H9 (cell line): ENCODE results near the gene RELL1. TPM values are rescaled to one million over a fixed set of nuclear protein-coding genes. Genes with fewer than 3 reads are reported as not detected.

Source experiments
- DNase-seq: peaks from one replicate; pipeline ENCODE4 v3.0.0-alpha.2; 2017
- H2AFZ ChIP-seq: one replicate; pipeline ENCODE4 v1.6.1; 2013; ENCODE audit warnings: mild to moderate bottlenecking, low read length, control low read depth, moderate library complexity
- H2AK5ac ChIP-seq: 2 replicates; pipeline ENCODE4 v1.6.1; 2013; ENCODE audit warnings: low read length, control low read depth, mixed read lengths; ENCODE audit not compliant: insufficient read length
- H2BK120ac ChIP-seq: one replicate; pipeline ENCODE4 v1.6.1; 2013; ENCODE audit warnings: low read depth, mild to moderate bottlenecking, low read length, control low read depth, inconsistent platforms; ENCODE audit not compliant: poor library complexity, severe bottlenecking
- H2BK12ac ChIP-seq: 2 replicates; pipeline ENCODE4 v1.6.1; 2013; ENCODE audit warnings: low read length, control low read depth, mixed read lengths, low read depth; ENCODE audit not compliant: insufficient read length
- H2BK15ac ChIP-seq: 2 replicates; pipeline ENCODE4 v1.6.1; 2013; ENCODE audit warnings: low read depth, low read length, control low read depth
- H2BK20ac ChIP-seq: one replicate; pipeline ENCODE4 v1.6.1; 2013; ENCODE audit warnings: low read depth, mild to moderate bottlenecking, low read length, control low read depth, inconsistent platforms; ENCODE audit not compliant: poor library complexity, severe bottlenecking
- H2BK5ac ChIP-seq: 2 replicates; pipeline ENCODE4 v1.6.1; 2013; ENCODE audit warnings: low read length, control low read depth, mixed read lengths; ENCODE audit not compliant: insufficient read length
- H3K14ac ChIP-seq: 2 replicates; pipeline ENCODE4 v1.6.1; 2013; ENCODE audit warnings: low read length, control low read depth; ENCODE audit not compliant: insufficient read depth
- H3K18ac ChIP-seq: 2 replicates; pipeline ENCODE4 v1.6.1; 2013; ENCODE audit warnings: low read depth, mild to moderate bottlenecking, mixed read lengths, low read length, control low read depth; ENCODE audit not compliant: insufficient read length
- H3K23ac ChIP-seq: 2 replicates; pipeline ENCODE4 v1.6.1; 2013; ENCODE audit warnings: low read length, control low read depth, mixed read lengths, low read depth; ENCODE audit not compliant: insufficient read length
- H3K23me2 ChIP-seq: 2 replicates; pipeline ENCODE4 v1.6.1; 2013; ENCODE audit warnings: low read depth, mild to moderate bottlenecking, mixed read lengths, low read length, control low read depth; ENCODE audit not compliant: insufficient read length, poor library complexity, severe bottlenecking
- H3K27ac ChIP-seq: 2 replicates; pipeline ENCODE4 v1.5.1; 2013; ENCODE audit warnings: low read length, control low read depth, mixed read lengths, low read depth; ENCODE audit not compliant: insufficient read length
- H3K27me3 ChIP-seq: 2 replicates; pipeline ENCODE4 v1.6.1; 2013; ENCODE audit warnings: low read length, control low read depth, inconsistent platforms; ENCODE audit not compliant: insufficient read depth
- H3K4ac ChIP-seq: 2 replicates; pipeline ENCODE4 v1.6.1; 2013; ENCODE audit warnings: low read depth, mild to moderate bottlenecking, control low read depth, inconsistent platforms, low read length, moderate library complexity
- H3K4me1 ChIP-seq: 2 replicates; pipeline ENCODE4 v1.6.1; 2013; ENCODE audit warnings: low read length, control low read depth, inconsistent platforms; ENCODE audit not compliant: insufficient read depth
- H3K4me2 ChIP-seq: 2 replicates; pipeline ENCODE4 v1.6.1; 2013; ENCODE audit warnings: low read length, control low read depth, mixed read lengths; ENCODE audit not compliant: insufficient read length, insufficient read depth
- H3K56ac ChIP-seq: 2 replicates; pipeline ENCODE4 v1.6.1; 2013; ENCODE audit warnings: low read depth, mild to moderate bottlenecking, mixed read lengths, low read length, control low read depth; ENCODE audit not compliant: insufficient read length
- H3K79me1 ChIP-seq: 2 replicates; pipeline ENCODE4 v1.6.1; 2013; ENCODE audit warnings: low read depth, mild to moderate bottlenecking, moderate library complexity, low read length, control low read depth, inconsistent platforms; ENCODE audit not compliant: insufficient read depth, poor library complexity, severe bottlenecking
- H3K79me2 ChIP-seq: 2 replicates; pipeline ENCODE4 v1.6.1; 2013; ENCODE audit warnings: low read length, control low read depth, inconsistent platforms; ENCODE audit not compliant: insufficient read depth
- H3K9ac ChIP-seq: 2 replicates; pipeline ENCODE4 v1.6.1; 2013; ENCODE audit warnings: low read length, control low read depth, mixed read lengths; ENCODE audit not compliant: insufficient read length; ENCODE audit errors: extremely low read depth
- H3K9me3 ChIP-seq: one replicate; pipeline ENCODE4 v1.6.1; 2013; ENCODE audit warnings: low read depth, low read length, inconsistent platforms; ENCODE audit not compliant: control insufficient read depth
- H3T11ph ChIP-seq: one replicate; pipeline ENCODE4 v1.6.1; 2013; ENCODE audit warnings: mild to moderate bottlenecking, low read length, control low read depth, inconsistent platforms
- H4K20me1 ChIP-seq: one replicate; pipeline ENCODE4 v1.6.1; 2013; ENCODE audit not compliant: control insufficient read depth, insufficient read length, insufficient read depth
- H4K5ac ChIP-seq: 2 replicates; pipeline ENCODE4 v1.6.1; 2013; ENCODE audit warnings: low read depth, mild to moderate bottlenecking, mixed read lengths, low read length, control low read depth; ENCODE audit not compliant: insufficient read length
- H4K8ac ChIP-seq: replicated peaks from 2 replicates; pipeline ENCODE4 v1.6.1; 2013; ENCODE audit warnings: low read length, control low read depth, mixed read lengths, low read depth; ENCODE audit not compliant: insufficient read length
- H4K91ac ChIP-seq: 2 replicates; pipeline ENCODE4 v1.6.1; 2013; ENCODE audit warnings: low read depth, mild to moderate bottlenecking, moderate library complexity, mixed read lengths, low read length, control low read depth; ENCODE audit not compliant: insufficient read length
- H3K27ac Mint-ChIP-seq, 3 experiments: 2 replicates in 2 of 3; 3 replicates in 1 of 3; pipeline ENCODE4 v1.8.0; 2020 to 2021; ENCODE audit warnings: mixed read lengths in 3 of 3, mild to moderate bottlenecking in 1 of 3, moderate library complexity in 1 of 3
- H3K27me3 Mint-ChIP-seq: 2 replicates; pipeline ENCODE4 v1.8.0; 2021; ENCODE audit warnings: low read depth, mild to moderate bottlenecking, moderate library complexity, mixed read lengths
- H3K36me3 Mint-ChIP-seq, 3 experiments: 2 replicates in 2 of 3; 3 replicates in 1 of 3; pipeline ENCODE4 v1.8.0; 2020 to 2021; ENCODE audit warnings: low read depth in 3 of 3, mixed read lengths in 3 of 3; ENCODE audit not compliant: insufficient read depth in 1 of 3
- H3K4me1 Mint-ChIP-seq, 2 experiments: 2 replicates each; pipeline ENCODE4 v1.8.0; 2020; ENCODE audit warnings: mixed read lengths in 2 of 2
- H3K4me3 Mint-ChIP-seq, 2 experiments: 2 replicates in 1 of 2; 3 replicates in 1 of 2; pipeline ENCODE4 v1.8.0; 2020 to 2021; ENCODE audit warnings: mild to moderate bottlenecking in 2 of 2, mixed read lengths in 2 of 2, moderate library complexity in 1 of 2
- H3K9me3 Mint-ChIP-seq, 2 experiments: 2 replicates in 1 of 2; 3 replicates in 1 of 2; pipeline ENCODE4 v1.8.0; 2020; ENCODE audit warnings: mild to moderate bottlenecking in 2 of 2, mixed read lengths in 2 of 2, moderate library complexity in 1 of 2
- WGBS: extraction: QIAGEN DNeasy Blood & Tissue Kit; methylation state at CpG from one replicate; pipeline ENCODE4 v1.1.7; 2013; ENCODE audit warnings: missing lambda C conversion rate, low lambda C conversion rate, mixed read lengths; ENCODE audit not compliant: insufficient read length; ENCODE audit errors: extremely low coverage; 5-methylcytosine and 5-hydroxymethylcytosine counted together
- total RNA-seq: library from RNA; stranded (reverse); gene quantifications from 2 replicates; pipeline ENCODE4 v1.2.1, GENCODE V29; 2021
- TF ChIP-seq, protein P1 (sequence below): fragments of 200-600 bp; sonication (generic); conservative IDR thresholded peaks from 3 replicates; pipeline ENCODE4 v1.8.0; 2021; ENCODE audit warnings: antibody characterized with exemption, mild to moderate bottlenecking

The RELL1 gene
- total RNA-seq, 1 experiment from 2014 or later, result 10.8 TPM

GRCh38 chr4:37684154-37684553, 2.0 kb downstream of the RELL1 start:
- Mint-ChIP-seq H3K27ac (no peak overlapping the region), H3K4me1 (peaks cover 19 to 20% of the 10 kb centered on the region in 2 experiments), H3K36me3 (peaks cover 2 to 7% (median 5%) of the 10 kb centered on the region in 3 experiments; a peak in 5 of 7 replicates), H3K9me3 (no peaks in the 10 kb centered on the region), H3K4me3 (peak overlapping the region in 1 of 2 experiments; percentile 28; a peak in 1 of 5 replicates), H3K27me3 (peaks cover 25% of the 10 kb centered on the region)
- Histone ChIP-seq H3K23me2 (no peaks in the 10 kb centered on the region), H2AK5ac (no peak overlapping the region), H3K27ac (no peak overlapping the region), H4K91ac (no peak overlapping the region), H3K4me2 (no peak overlapping the region), H3K14ac (no peak overlapping the region), H3K56ac (no peak overlapping the region), H3K23ac (no peak overlapping the region), H3K79me1 (no peaks in the 10 kb centered on the region), H2BK12ac (no peak overlapping the region), H3K9ac (no peak overlapping the region), H3T11ph (no peak overlapping the region), H3K27me3 (no peaks in the 10 kb centered on the region), H2AFZ (no peak overlapping the region), H4K5ac (no peak overlapping the region), H3K18ac (no peak overlapping the region), H4K20me1 (no peaks in the 10 kb centered on the region), H3K9me3 (no peaks in the 10 kb centered on the region), H3K4me1 (no peaks in the 10 kb centered on the region), H2BK120ac (no peak overlapping the region), H4K8ac (no peak overlapping the region), H2BK5ac (no peak overlapping the region), H3K79me2 (no peaks in the 10 kb centered on the region; the same call in 1 of the 2 replicates), H2BK20ac (no peak overlapping the region), H2BK15ac (no peak overlapping the region), H3K4ac (no peak overlapping the region)
- WGBS, result no CpG with 5 or more reads among the region's 2 CpGs
- DNase-seq, result no peak
- TF ChIP-seq, protein P1, sequence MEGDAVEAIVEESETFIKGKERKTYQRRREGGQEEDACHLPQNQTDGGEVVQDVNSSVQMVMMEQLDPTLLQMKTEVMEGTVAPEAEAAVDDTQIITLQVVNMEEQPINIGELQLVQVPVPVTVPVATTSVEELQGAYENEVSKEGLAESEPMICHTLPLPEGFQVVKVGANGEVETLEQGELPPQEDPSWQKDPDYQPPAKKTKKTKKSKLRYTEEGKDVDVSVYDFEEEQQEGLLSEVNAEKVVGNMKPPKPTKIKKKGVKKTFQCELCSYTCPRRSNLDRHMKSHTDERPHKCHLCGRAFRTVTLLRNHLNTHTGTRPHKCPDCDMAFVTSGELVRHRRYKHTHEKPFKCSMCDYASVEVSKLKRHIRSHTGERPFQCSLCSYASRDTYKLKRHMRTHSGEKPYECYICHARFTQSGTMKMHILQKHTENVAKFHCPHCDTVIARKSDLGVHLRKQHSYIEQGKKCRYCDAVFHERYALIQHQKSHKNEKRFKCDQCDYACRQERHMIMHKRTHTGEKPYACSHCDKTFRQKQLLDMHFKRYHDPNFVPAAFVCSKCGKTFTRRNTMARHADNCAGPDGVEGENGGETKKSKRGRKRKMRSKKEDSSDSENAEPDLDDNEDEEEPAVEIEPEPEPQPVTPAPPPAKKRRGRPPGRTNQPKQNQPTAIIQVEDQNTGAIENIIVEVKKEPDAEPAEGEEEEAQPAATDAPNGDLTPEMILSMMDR, result no peak
